ENCODE measurements around the gene GRB10. TPM values are rescaled to one million over a fixed set of nuclear protein-coding genes. Genes with fewer than 3 reads are reported as not detected.
A peak's percentile ranks its signal among the peaks of the same experiment; 100 is the strongest.

Gene GRB10
- polyA plus RNA-seq (2013, experiment 1 of 2) = 55.9 TPM
- 55.2 TPM for polyA plus RNA-seq (2013, experiment 2 of 2)

DNA sequence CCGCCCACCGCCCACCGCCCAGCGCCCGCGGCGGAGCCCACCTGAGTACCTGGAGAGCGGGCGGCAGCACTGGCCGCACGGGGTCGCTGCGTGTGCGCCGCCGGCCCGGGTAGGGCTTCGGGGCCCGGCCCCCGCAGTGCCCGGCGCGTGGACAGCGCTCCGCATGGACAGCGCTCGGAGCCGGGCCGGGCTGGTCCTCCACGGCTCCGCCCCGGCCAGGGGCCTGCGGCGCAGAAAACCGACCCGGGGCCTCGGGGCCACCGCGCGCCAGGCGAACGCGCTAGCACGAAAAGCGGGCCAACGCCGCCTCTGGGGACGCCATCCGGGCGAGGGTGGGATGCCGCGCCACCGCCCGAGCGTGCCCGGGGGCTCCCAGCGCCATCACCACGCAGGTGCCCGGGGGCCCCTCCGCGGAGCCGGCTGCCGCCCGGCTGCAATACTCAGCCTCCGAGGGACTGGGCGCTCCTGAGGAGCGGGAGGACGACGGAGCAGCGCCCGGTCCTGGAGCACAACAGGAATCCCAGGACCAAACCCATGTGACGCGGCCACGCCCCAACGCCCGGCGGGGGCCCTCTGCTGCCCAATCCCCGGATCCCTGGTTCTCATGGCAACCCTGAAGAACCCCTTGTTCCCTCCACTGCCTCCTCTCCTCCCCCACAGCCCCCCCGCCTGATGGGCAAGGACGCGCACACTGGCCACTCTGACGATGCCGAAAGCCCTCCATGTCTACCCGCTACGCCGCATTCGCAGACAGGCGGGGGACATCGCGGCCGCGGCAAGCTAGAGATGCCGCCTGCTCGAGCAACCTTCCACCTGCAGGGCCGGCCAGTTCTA, at the start of gene GRB10:
Gene GRB10 (minus strand): TSS at position 522 of the 834 bp plus-strand sequence. CDS start 50,574 bp downstream, outside the sequence.
- peaks cover 7% of the 10 kb centered on the region for H3K79me1 ChIP-seq (ENCODE audit: low read depth, low read length)
- no peak within 1 kb of the TSS for H2BK12ac ChIP-seq (ENCODE audit: low read length)
- no CpG with 5 or more reads among the region's 95 CpGs for WGBS, 2 donors (ENCODE audit: extremely low coverage in 2 of 2, insufficient read length in 2 of 2, insufficient replicate concordance in 1 of 2)
- H3K4me1 ChIP-seq (ENCODE audit: control insufficient read depth in 2 of 2, insufficient read depth in 1 of 2, low read depth in 1 of 2, low read length in 2 of 2) = peaks cover 14 to 18% of the 10 kb centered on the region in 2 donors
- H2AFZ ChIP-seq (ENCODE audit: low read length) = peak within 1 kb of the TSS; percentile 87
- H4K8ac ChIP-seq (ENCODE audit: low read depth, low read length) = no peak within 1 kb of the TSS
- no peak within 1 kb of the TSS for H2AK5ac ChIP-seq (ENCODE audit: low read depth, low read length)
- peak; percentile 62 for DNase-seq (ENCODE audit: low spot score)
- H3K4me3 ChIP-seq (ENCODE audit: low read length in 2 of 2) = peak within 1 kb of the TSS; percentile 48 to 84
- peaks cover 0 to 28% of the 10 kb centered on the region in 2 donors for H3K36me3 ChIP-seq (replicated peaks in 1 of 2; ENCODE audit: control insufficient read depth in 2 of 2, insufficient read depth in 2 of 2, low read length in 2 of 2)
- H3K4ac ChIP-seq (ENCODE audit: low read length) = no peak within 1 kb of the TSS
- peak within 1 kb of the TSS; percentile 88 for H4K91ac ChIP-seq (ENCODE audit: low read depth, low read length, poor library complexity)
- H2BK5ac ChIP-seq (ENCODE audit: low read length) = peak within 1 kb of the TSS; percentile 27
- H3K9ac ChIP-seq (ENCODE audit: low read depth, low read length, poor library complexity) = peak within 1 kb of the TSS; percentile 55
- peaks cover 7 to 42% of the 10 kb centered on the region in 2 donors for H3K9me3 ChIP-seq (replicated peaks in 1 of 2; ENCODE audit: control insufficient read depth in 2 of 2, insufficient read depth in 1 of 2, low read depth in 1 of 2, low read length in 2 of 2)
- no peak within 1 kb of the TSS for H3K23ac ChIP-seq (ENCODE audit: low read depth, low read length, poor library complexity)
- H3K18ac ChIP-seq (ENCODE audit: low read length) = peak within 1 kb of the TSS; percentile 89
- peak within 1 kb of the TSS; percentile 52 for H3K4me2 ChIP-seq (ENCODE audit: insufficient read depth, low read length, poor library complexity, severe bottlenecking)
- H2BK15ac ChIP-seq (ENCODE audit: low read length) = no peak within 1 kb of the TSS
- peak within 1 kb of the TSS; percentile 53 for H3K27ac ChIP-seq (replicated peaks; ENCODE audit: low read length)
- H3K27me3 ChIP-seq (ENCODE audit: control insufficient read depth in 3 of 3, insufficient read depth in 3 of 3, low read depth in 1 of 3, low read length in 3 of 3) = no peaks in the 10 kb centered on the region
- peak within 1 kb of the TSS; percentile 42 for H3K14ac ChIP-seq (ENCODE audit: low read length)
- no peak within 1 kb of the TSS for H2BK120ac ChIP-seq (ENCODE audit: low read depth, low read length)

GRCh38 chr7:50828801-50829200, 46.1 kb upstream of the GRB10 start:
- no peak overlapping the region for H3K27ac ChIP-seq (replicated peaks; ENCODE audit: low read length)
- no CpG with 5 or more reads among the region's 2 CpGs for WGBS, 2 donors (ENCODE audit: extremely low coverage in 2 of 2, insufficient read length in 2 of 2, insufficient replicate concordance in 1 of 2)
- H4K91ac ChIP-seq (ENCODE audit: low read depth, low read length, poor library complexity) = no peak overlapping the region
- no peak overlapping the region for H2AFZ ChIP-seq (ENCODE audit: low read length)
- no peaks in the 10 kb centered on the region for H3K27me3 ChIP-seq (ENCODE audit: control insufficient read depth in 3 of 3, insufficient read depth in 3 of 3, low read depth in 1 of 3, low read length in 3 of 3)
- H3K4ac ChIP-seq (ENCODE audit: low read length) = no peak overlapping the region
- no peak overlapping the region for H3K18ac ChIP-seq (ENCODE audit: low read length)
- no peak overlapping the region for H4K8ac ChIP-seq (ENCODE audit: low read depth, low read length)
- DNase-seq (ENCODE audit: low spot score) = no peak
- H3K9me3 ChIP-seq (replicated peaks in 1 of 2; ENCODE audit: control insufficient read depth in 2 of 2, insufficient read depth in 1 of 2, low read depth in 1 of 2, low read length in 2 of 2) = no peaks in the 10 kb centered on the region
- H2BK120ac ChIP-seq (ENCODE audit: low read depth, low read length) = no peak overlapping the region
- no peak overlapping the region for H2BK5ac ChIP-seq (ENCODE audit: low read length)
- no peak overlapping the region for H3K4me2 ChIP-seq (ENCODE audit: insufficient read depth, low read length, poor library complexity, severe bottlenecking)
- H3K4me3 ChIP-seq (ENCODE audit: low read length in 2 of 2) = no peak overlapping the region
- H2AK5ac ChIP-seq (ENCODE audit: low read depth, low read length) = no peak overlapping the region
- no peaks in the 10 kb centered on the region for H3K4me1 ChIP-seq (ENCODE audit: control insufficient read depth in 2 of 2, insufficient read depth in 1 of 2, low read depth in 1 of 2, low read length in 2 of 2)
- no peak overlapping the region for H3K9ac ChIP-seq (ENCODE audit: low read depth, low read length, poor library complexity)
- H2BK12ac ChIP-seq (ENCODE audit: low read length) = no peak overlapping the region
- no peak overlapping the region for H3K14ac ChIP-seq (ENCODE audit: low read length)
- no peaks in the 10 kb centered on the region for H3K79me1 ChIP-seq (ENCODE audit: low read depth, low read length)
- H3K23ac ChIP-seq (ENCODE audit: low read depth, low read length, poor library complexity) = no peak overlapping the region
- no peak overlapping the region for H2BK15ac ChIP-seq (ENCODE audit: low read length)
- H3K36me3 ChIP-seq (replicated peaks in 1 of 2; ENCODE audit: control insufficient read depth in 2 of 2, insufficient read depth in 2 of 2, low read length in 2 of 2) = no peaks in the 10 kb centered on the region

GRCh38 chr7:50828116-50828515, 45.4 kb upstream of the GRB10 start:
- no peak overlapping the region for H2BK120ac ChIP-seq (ENCODE audit: low read depth, low read length)
- H3K27ac ChIP-seq (replicated peaks; ENCODE audit: low read length) = no peak overlapping the region
- no peak overlapping the region for H2AK5ac ChIP-seq (ENCODE audit: low read depth, low read length)
- H2BK15ac ChIP-seq (ENCODE audit: low read length) = no peak overlapping the region
- H3K79me1 ChIP-seq (ENCODE audit: low read depth, low read length) = no peaks in the 10 kb centered on the region
- no peak overlapping the region for H4K91ac ChIP-seq (ENCODE audit: low read depth, low read length, poor library complexity)
- no peaks in the 10 kb centered on the region for H3K9me3 ChIP-seq (replicated peaks in 1 of 2; ENCODE audit: control insufficient read depth in 2 of 2, insufficient read depth in 1 of 2, low read depth in 1 of 2, low read length in 2 of 2)
- no peaks in the 10 kb centered on the region for H3K4me1 ChIP-seq (ENCODE audit: control insufficient read depth in 2 of 2, insufficient read depth in 1 of 2, low read depth in 1 of 2, low read length in 2 of 2)
- H3K18ac ChIP-seq (ENCODE audit: low read length) = no peak overlapping the region
- no CpG with 5 or more reads among the region's 3 CpGs for WGBS, 2 donors (ENCODE audit: extremely low coverage in 2 of 2, insufficient read length in 2 of 2, insufficient replicate concordance in 1 of 2)
- H3K4me3 ChIP-seq (ENCODE audit: low read length in 2 of 2) = no peak overlapping the region
- H3K23ac ChIP-seq (ENCODE audit: low read depth, low read length, poor library complexity) = no peak overlapping the region
- H3K4me2 ChIP-seq (ENCODE audit: insufficient read depth, low read length, poor library complexity, severe bottlenecking) = no peak overlapping the region
- no peak overlapping the region for H2BK12ac ChIP-seq (ENCODE audit: low read length)
- H4K8ac ChIP-seq (ENCODE audit: low read depth, low read length) = no peak overlapping the region
- no peaks in the 10 kb centered on the region for H3K36me3 ChIP-seq (replicated peaks in 1 of 2; ENCODE audit: control insufficient read depth in 2 of 2, insufficient read depth in 2 of 2, low read length in 2 of 2)
- no peak for DNase-seq (ENCODE audit: low spot score)
- no peak overlapping the region for H3K4ac ChIP-seq (ENCODE audit: low read length)
- H2AFZ ChIP-seq (ENCODE audit: low read length) = no peak overlapping the region
- no peak overlapping the region for H2BK5ac ChIP-seq (ENCODE audit: low read length)
- no peak overlapping the region for H3K9ac ChIP-seq (ENCODE audit: low read depth, low read length, poor library complexity)
- H3K14ac ChIP-seq (ENCODE audit: low read length) = no peak overlapping the region
- H3K27me3 ChIP-seq (ENCODE audit: control insufficient read depth in 3 of 3, insufficient read depth in 3 of 3, low read depth in 1 of 3, low read length in 3 of 3) = no peaks in the 10 kb centered on the region

- Histone ChIP-seq H2BK15ac (ENCODE audit: low read length) (no peak overlapping the region), H3K4me2 (ENCODE audit: insufficient read depth, low read length, poor library complexity, severe bottlenecking) (no peak overlapping the region), H3K4me3 (ENCODE audit: low read length in 2 of 2) (no peak overlapping the region), H4K8ac (ENCODE audit: low read depth, low read length) (no peak overlapping the region), H3K23ac (ENCODE audit: low read depth, low read length, poor library complexity) (no peak overlapping the region), H2AK5ac (ENCODE audit: low read depth, low read length) (no peak overlapping the region), H2BK12ac (ENCODE audit: low read length) (no peak overlapping the region), H3K4me1 (ENCODE audit: control insufficient read depth in 2 of 2, insufficient read depth in 1 of 2, low read depth in 1 of 2, low read length in 2 of 2) (no peaks in the 10 kb centered on the region), H3K27ac (replicated peaks; ENCODE audit: low read length) (no peak overlapping the region), H3K9ac (ENCODE audit: low read depth, low read length, poor library complexity) (no peak overlapping the region), H2AFZ (ENCODE audit: low read length) (no peak overlapping the region), H3K79me1 (ENCODE audit: low read depth, low read length) (no peaks in the 10 kb centered on the region), H3K4ac (ENCODE audit: low read length) (no peak overlapping the region), H4K91ac (ENCODE audit: low read depth, low read length, poor library complexity) (no peak overlapping the region), H3K36me3 (replicated peaks in 1 of 2; ENCODE audit: control insufficient read depth in 2 of 2, insufficient read depth in 2 of 2, low read length in 2 of 2) (no peaks in the 10 kb centered on the region), H3K18ac (ENCODE audit: low read length) (no peak overlapping the region), H3K27me3 (ENCODE audit: control insufficient read depth in 3 of 3, insufficient read depth in 3 of 3, low read depth in 1 of 3, low read length in 3 of 3) (no peaks in the 10 kb centered on the region), H3K14ac (ENCODE audit: low read length) (no peak overlapping the region), H2BK5ac (ENCODE audit: low read length) (no peak overlapping the region), H3K9me3 (replicated peaks in 1 of 2; ENCODE audit: control insufficient read depth in 2 of 2, insufficient read depth in 1 of 2, low read depth in 1 of 2, low read length in 2 of 2) (no peaks in the 10 kb centered on the region), H2BK120ac (ENCODE audit: low read depth, low read length) (no peak overlapping the region)
- no peak for DNase-seq (ENCODE audit: low spot score)
Observed at GRCh38 chr7:50827281-50827680, 44.6 kb upstream of the GRB10 start.
